Transverse colon (tissue), 4 donors: ENCODE data around the gene HPS1. TPM values are rescaled to one million over a fixed set of nuclear protein-coding genes. Genes with fewer than 3 reads are reported as not detected.

Experiments
- DNase-seq: peaks from one replicate; pipeline ENCODE4 v3.0.0-alpha.2; 2019
- H3K27ac ChIP-seq, 4 donors: fragments of 200-600 bp; sonication (generic); 2 replicates each; pipeline ENCODE4 v1.5.1; 2016 to 2018; ENCODE audit warnings: inconsistent platforms in 4 of 4
- H3K27me3 ChIP-seq: fragments of 200-600 bp; sonication (generic); 2 replicates; pipeline ENCODE4 v1.5.1; 2017; ENCODE audit warnings: inconsistent platforms
- H3K36me3 ChIP-seq, 4 donors: fragments of 200-600 bp; sonication (generic); 2 replicates each; pipeline ENCODE4 v1.5.1; 2017 to 2019; ENCODE audit warnings: inconsistent platforms in 4 of 4
- H3K4me1 ChIP-seq, 4 donors: fragments of 200-600 bp; sonication (generic); 2 replicates each; pipeline ENCODE4 v1.5.1; 2017 to 2020; ENCODE audit warnings: inconsistent platforms in 4 of 4
- H3K4me3 ChIP-seq, 4 donors: fragments of 200-600 bp; sonication (generic); 1 replicate in 1 of 4; 2 replicates in 3 of 4; pipeline versions ENCODE4 v1.5.1 to v1.6.1; 2017 to 2019; ENCODE audit warnings: inconsistent platforms in 4 of 4
- H3K9me3 ChIP-seq, 2 donors: fragments of 200-600 bp; sonication (generic); 2 replicates each; pipeline ENCODE4 v1.5.1; 2017 to 2019; ENCODE audit warnings: inconsistent platforms in 2 of 2
- CTCF ChIP-seq, 5 experiments: fragments of 200-600 bp in 3 of 5; fragments of 450-650 bp in 2 of 5; sonication (generic) in 3 of 5; IDR thresholded peaks; 1 replicate in 2 of 5; 2 replicates in 3 of 5; pipeline ENCODE4 v1.5.1; 2016 to 2017; ENCODE audit warnings: antibody characterized with exemption in 5 of 5, inconsistent platforms in 3 of 5, mild to moderate bottlenecking in 2 of 5, moderate library complexity in 1 of 5
- EP300 ChIP-seq: sonication (generic); formaldehyde crosslinking; IDR thresholded peaks from one replicate; pipeline ENCODE4 v1.6.1; 2017; ENCODE audit warnings: antibody characterized with exemption, low read depth
- POLR2A ChIP-seq: fragments of 450-650 bp; IDR thresholded peaks from one replicate; pipeline ENCODE4 v1.6.1; 2016; ENCODE audit warnings: antibody characterized with exemption, mild to moderate bottlenecking, moderate library complexity
- POLR2AphosphoS5 ChIP-seq, 3 donors: sonication (generic); formaldehyde crosslinking; IDR thresholded peaks; one replicate each; pipeline ENCODE4 v1.6.1; 2016; ENCODE audit warnings: antibody characterized with exemption in 3 of 3
- WGBS, 2 donors: methylation state at CpG; one replicate each; pipeline ENCODE4 v1.1.5; 2018; ENCODE audit warnings: low coverage in 1 of 2; 5-methylcytosine and 5-hydroxymethylcytosine counted together
- in situ Hi-C, 4 donors: fragments of 200-750 bp; cut with MboI; loops; one replicate each; pipeline versions ENCODE4 v1.15.0 to v1.15.1; 2017; ENCODE audit warnings: low sequenced_read_pairs in 3 of 4, low pct_ligation_motif_present in 1 of 4, low pct_unique_long_range_greater_than_20kb in 1 of 4
- intact Hi-C: fragments of 100-400 bp; cut with DNase I; formaldehyde crosslinking; loops from one replicate; pipeline ENCODE4 v1.15.1; 2023; ENCODE audit warnings: low total_unique reads
- total RNA-seq, 4 donors: library from RNA; depleted of rRNA; stranded (reverse); fragments of >200 nt; gene quantifications; one replicate each; pipeline ENCODE4 v1.1.0, GENCODE V29; 2016

HPS1 gene
- total RNA-seq, 4 donors from 2014 or later, result 62.9 to 160 (median 95.1) TPM

DNA sequence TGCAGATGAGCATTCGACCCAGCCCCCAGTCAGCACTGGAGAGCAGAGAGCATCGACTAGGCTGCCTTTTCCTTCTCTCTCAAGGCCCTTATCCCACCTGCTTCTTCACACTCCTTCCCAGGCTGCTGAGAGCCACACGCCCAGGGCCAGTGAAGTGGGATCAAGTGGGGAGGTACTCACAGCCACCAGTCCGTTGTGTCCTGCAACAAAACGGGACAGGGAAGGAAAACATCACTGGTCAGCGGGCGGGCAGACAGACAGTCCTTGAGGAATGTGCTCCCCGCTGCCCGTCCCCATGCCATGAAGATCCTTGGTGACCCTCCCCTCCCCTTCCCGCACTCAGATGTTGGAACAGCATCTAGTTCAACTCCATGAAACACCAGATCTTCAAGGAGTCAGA lies 36.0 kb downstream of the HPS1 start:
- TF ChIP-seq POLR2A, result no peak
- TF ChIP-seq CTCF (IDR thresholded peaks at IDR 0.05), result no peak
- TF ChIP-seq POLR2AphosphoS5 (IDR thresholded peaks at IDR 0.05), result no peak
- no peak for TF ChIP-seq EP300
- WGBS, 2 donors, result 86 to 92% methylated on average over 4 to 10 of the region's 10 CpGs
- in situ Hi-C loops, result no loop called here
- intact Hi-C loops, result no loop called here
- H3K27ac ChIP-seq, result no peak overlapping the region
- H3K36me3 ChIP-seq, result no peaks in the 10 kb centered on the region
- H3K9me3 ChIP-seq, result no peaks in the 10 kb centered on the region
- no peak overlapping the region for H3K4me3 ChIP-seq
- DNase-seq, result no peak
- H3K4me1 ChIP-seq, result peaks cover 8 to 24% (median 16%) of the 10 kb centered on the region in 4 donors
- H3K27me3 ChIP-seq, result no peaks in the 10 kb centered on the region

DNA sequence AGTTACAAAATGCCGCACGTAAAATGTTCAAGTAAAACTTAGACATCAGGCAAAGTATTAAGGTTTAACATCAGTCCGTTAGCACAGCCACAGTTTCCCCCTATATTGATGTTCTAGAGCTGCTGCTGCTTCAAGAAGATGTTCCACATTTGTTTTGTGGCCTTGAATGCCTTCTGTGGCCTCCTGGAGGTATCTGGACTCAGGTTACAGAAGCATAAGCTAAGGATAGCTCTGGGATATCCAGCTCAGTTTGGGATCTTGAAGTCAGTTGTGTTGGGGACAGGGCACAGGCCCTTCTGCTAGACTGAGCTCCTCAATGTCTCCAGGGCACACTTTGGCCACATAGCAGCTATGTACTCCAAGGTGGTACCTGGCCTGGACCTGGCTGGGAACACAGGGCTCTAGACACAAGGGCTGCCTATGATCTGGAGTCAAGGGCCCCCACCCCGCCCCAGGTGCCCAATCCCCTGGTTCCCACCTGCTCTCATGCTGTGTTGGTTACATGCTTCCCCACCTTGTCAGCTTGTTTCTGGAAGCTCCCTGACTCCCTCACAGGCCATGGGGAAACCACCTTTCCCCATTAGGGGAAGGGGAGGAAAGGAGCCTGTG lies 36.5 kb downstream of the HPS1 start:
- H3K4me1 ChIP-seq, result peaks cover 8 to 18% (median 11%) of the 10 kb centered on the region in 4 donors
- no peak for TF ChIP-seq EP300
- TF ChIP-seq POLR2AphosphoS5 (IDR thresholded peaks at IDR 0.05), result no peak
- TF ChIP-seq POLR2A, result no peak
- TF ChIP-seq CTCF (IDR thresholded peaks at IDR 0.05), result no peak
- DNase-seq, result no peak
- in situ Hi-C loops (no loop called here), intact Hi-C loops (no loop called here)
- no peaks in the 10 kb centered on the region for H3K27me3 ChIP-seq
- H3K36me3 ChIP-seq, result no peaks in the 10 kb centered on the region
- WGBS, 2 donors, result 91 to 95% methylated on average over 3 to 4 of the region's 4 CpGs
- no peak overlapping the region for H3K27ac ChIP-seq
- no peak overlapping the region for H3K4me3 ChIP-seq
- H3K9me3 ChIP-seq, result no peaks in the 10 kb centered on the region

- Histone ChIP-seq H3K27ac (no peak overlapping the region), H3K9me3 (no peaks in the 10 kb centered on the region), H3K27me3 (no peaks in the 10 kb centered on the region), H3K4me3 (no peak overlapping the region), H3K4me1 (peaks cover 0 to 20% (median 14%) of the 10 kb centered on the region in 4 donors), H3K36me3 (no peaks in the 10 kb centered on the region)
- no peak for DNase-seq
- in situ Hi-C loops, result no loop called here
- no peak for TF ChIP-seq CTCF (IDR thresholded peaks at IDR 0.05)
- no peak for TF ChIP-seq POLR2AphosphoS5 (IDR thresholded peaks at IDR 0.05)
- TF ChIP-seq POLR2A, result no peak
- no peak for TF ChIP-seq EP300
- 93% methylated on average over 4 of the region's 4 CpGs; no CpG with 5 or more reads in 1 of the 2 donors for WGBS, 2 donors
- intact Hi-C loops, result no loop called here
Observed at GRCh38 chr10:98408799-98409198, 37.9 kb downstream of the HPS1 start.

DNA sequence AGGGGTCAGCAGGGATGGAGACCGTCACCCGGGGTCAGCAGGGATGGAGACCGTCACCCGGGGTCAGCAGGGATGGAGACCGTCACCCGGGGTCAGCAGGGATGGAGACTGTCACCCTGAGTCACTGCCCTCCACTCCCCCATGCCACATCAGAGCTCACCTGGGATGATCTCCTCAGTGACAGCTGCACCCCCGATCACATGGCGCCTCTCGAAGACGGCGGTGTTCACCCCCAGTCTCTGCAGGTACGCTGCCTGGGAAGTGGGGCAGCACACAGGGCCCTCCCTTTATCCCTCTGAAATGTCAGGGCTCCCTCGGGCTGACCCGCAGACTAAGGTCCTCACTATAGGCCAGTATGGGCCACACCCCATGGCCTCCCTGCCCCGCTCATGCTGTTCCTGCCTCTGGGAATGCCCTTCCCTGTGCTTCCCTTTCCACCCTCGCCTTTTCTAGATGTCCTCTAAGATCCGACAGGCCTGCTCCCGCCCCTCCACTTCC lies 38.9 kb downstream of the HPS1 start:
- in situ Hi-C loops, result no loop called here

More for the DNA sequence above, 38.9 kb downstream of the HPS1 start:
- WGBS, 2 donors, result 89 to 100% methylated on average over 9 to 18 of the region's 18 CpGs
- Histone ChIP-seq H3K36me3 (no peaks in the 10 kb centered on the region), H3K4me1 (peaks cover 4 to 23% (median 18%) of the 10 kb centered on the region in 4 donors), H3K27me3 (no peaks in the 10 kb centered on the region), H3K4me3 (no peak overlapping the region), H3K9me3 (no peaks in the 10 kb centered on the region), H3K27ac (no peak overlapping the region)
- TF ChIP-seq CTCF (IDR thresholded peaks at IDR 0.05) (no peak), POLR2A (no peak), POLR2AphosphoS5 (IDR thresholded peaks at IDR 0.05) (no peak), EP300 (no peak)
- no peak for DNase-seq
- intact Hi-C loops, result no loop called here
